CD4-positive, alpha-beta T cell treated with Interferon alpha-2 for 1 hour (primary cell): ENCODE results near the gene DIAPH1.

ENCODE experiments used
- DNase-seq, 2 donors: peaks; one replicate each; pipeline ENCODE4 v3.0.0-alpha.2; 2020 to 2022

Gene DIAPH1

GRCh38 chr5:141560151-141560550 is 58.6 kb downstream of the DIAPH1 start:
- no peak for DNase-seq

- DNase-seq: no peak
Measured at GRCh38 chr5:141559461-141559860, 59.3 kb downstream of the DIAPH1 start.

DNA sequence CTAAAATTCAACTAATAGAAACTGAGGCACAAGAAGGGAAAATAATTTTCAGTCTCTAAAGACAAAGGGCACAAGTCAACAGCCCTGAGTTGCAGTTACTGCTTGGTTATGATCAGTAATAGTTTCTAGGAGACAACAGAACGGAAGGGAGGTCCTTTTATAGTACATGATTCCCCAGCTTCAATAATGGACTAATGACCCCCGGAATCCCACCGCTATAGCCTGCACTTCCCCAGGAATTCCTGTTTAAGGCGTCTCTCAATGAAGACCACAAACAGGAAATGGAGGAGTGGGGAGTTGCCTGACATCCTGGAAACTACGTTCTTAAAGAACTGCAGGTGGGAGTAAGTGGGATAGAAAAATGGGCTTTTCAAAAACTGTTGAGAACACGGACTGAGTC is 60.6 kb downstream of the DIAPH1 start:
- DNase-seq: no peak

- DNase-seq: peak; percentile 74 to 84
Measured at GRCh38 chr5:141557681-141558136, 61.1 kb downstream of the DIAPH1 start.

DNA sequence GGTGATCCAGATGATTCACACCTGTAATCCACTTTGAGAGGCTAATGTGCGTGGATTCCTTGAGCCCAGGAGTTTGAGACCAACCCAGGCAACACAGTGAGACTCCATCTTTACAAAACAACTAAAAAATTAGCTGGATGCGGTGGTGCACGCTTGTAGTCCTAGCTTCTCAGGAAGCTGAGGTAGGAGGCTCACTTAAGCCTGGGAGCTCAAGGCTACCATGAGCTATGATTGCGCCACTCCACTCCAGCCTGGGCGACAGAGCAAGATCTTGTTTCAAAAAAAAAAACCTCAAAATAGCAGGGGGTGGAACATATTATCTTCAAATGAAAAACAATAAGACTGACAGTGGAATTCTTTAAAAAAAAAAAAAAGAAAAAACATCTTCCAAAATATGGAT is 70.9 kb downstream of the DIAPH1 start:
- DNase-seq: no peak

DNA sequence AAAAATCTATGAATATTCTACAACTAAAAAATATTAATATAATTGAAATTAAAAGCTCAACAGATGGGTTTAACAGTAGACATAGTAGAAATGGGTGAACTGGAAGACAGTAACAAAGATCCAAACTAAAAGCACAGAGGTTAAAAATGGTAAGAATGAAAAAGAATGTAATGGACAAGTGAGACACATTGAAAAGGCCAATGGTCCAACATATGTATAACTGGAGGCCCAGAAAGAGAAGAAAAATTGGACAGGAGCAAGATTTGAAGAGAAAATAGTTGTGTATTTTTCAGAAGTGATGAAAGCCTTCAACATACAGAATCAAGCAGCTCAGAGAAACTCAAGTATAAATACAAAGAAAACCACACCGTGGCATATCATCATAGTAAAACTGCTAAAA is 71.3 kb downstream of the DIAPH1 start:
- no peak for DNase-seq

GRCh38 chr5:141543053-141543452 is 75.7 kb downstream of the DIAPH1 start:
- no peak for DNase-seq

DNA sequence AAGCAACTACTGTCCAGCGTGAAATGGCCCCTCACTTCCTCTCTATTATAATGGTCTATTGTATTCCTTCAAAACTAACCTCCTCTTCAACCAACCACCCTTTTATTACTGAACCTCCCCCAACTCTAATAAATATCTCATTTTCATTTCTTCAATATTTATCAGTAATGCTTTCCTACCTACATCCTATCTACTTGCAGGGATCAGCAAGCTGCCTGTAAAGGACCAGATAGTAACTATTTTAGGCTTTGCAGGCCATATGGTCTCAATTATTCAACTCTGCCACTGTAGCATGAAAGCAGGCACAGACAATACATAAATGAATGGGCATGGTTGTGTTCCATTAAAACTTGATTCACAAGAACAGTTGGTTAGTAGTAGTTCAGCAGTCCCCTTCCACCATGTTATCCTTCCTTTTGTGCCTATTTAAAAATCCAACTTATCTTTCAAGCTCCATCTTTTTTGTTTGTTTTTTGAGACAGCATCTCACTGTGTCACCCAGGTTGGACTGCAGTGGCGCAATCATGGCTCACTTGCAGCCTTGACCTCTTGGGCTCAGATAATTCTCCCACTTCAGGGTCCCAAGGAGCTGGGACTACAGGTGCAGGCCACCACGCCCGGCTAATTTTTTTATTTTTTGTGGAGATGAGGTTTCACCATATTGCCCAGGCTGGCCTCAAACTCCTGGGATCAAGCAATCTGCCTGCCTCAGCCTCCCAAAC is 84.1 kb downstream of the DIAPH1 start:
- no peak for DNase-seq

DNA sequence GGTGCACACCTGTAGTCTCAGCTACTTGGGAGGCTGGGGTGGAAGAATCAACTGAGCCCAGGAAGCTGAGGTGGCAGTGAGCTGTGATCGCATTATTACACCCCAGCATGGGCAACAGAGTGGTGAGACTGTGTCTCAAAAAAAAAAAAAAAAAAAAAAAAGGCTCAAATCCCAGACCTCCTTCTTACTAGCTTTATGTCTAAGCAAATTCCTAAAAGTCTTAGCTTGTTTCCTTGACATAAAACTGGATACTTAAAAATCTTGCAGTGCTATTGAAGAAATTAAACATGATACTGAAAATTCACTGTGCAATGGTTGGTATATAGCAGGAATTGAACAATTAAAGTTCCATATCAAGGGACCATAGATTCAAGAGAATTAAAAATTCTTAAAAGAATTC is 84.9 kb downstream of the DIAPH1 start:
- no peak for DNase-seq

GRCh38 chr5:141532726-141533125 is 86.1 kb downstream of the DIAPH1 start:
- no peak for DNase-seq

- DNase-seq: no peak
Measured at GRCh38 chr5:141529873-141530272, 88.9 kb downstream of the DIAPH1 start.

DNA sequence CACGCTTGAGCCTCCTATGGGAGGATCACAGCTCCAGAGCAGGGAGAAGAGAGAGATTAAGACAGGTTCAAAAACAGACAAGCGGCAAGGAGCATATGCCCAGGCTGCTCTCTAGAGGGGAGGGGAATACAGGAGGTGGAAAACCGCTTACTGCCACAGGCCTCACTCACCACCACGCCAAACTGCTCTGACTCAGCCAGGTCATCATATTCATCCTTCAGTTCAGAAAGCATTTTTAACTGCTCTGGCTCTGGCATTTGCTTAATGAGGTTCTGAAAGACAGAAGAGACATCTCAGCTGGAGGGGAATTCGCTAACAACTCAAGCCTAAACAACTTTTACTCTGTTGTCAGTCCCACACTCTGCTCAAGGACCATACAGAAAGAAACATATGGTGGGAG is 89.8 kb downstream of the DIAPH1 start:
- DNase-seq: no peak

DNA sequence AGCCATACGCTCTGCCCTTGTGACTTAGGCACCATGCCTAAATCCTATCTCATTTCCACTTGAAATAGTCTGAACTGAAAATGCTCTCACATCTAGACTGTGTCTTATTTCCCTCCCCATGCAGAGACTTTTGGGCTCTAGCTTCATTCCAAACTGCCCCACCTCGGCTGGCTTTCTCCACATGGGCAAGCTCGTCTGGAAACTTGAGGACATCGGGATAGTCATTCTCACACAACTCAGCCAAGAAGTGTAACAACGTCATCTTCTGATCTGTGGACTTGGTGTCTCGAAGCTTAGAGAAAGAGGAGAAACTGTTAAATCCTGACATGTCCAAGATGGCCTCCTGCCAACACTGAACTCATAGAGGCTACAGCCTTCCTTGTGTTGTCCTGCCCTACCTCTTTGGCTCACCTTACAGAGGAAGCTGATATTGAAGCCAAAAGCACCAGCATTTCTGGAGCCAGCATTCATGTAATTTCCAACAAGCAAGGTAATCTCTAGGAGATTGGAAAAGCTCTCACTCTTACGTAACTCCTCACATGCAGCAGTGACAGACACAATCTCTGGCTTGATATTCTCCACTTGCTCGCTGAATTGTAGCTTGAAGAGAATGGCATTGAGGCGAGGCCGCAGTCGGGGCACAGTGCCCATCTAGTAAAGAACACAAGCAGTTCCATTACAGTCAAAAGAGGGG is 90.4 kb downstream of the DIAPH1 start:
- no peak for DNase-seq

- DNase-seq: no peak
Measured at GRCh38 chr5:141527426-141527825, 91.4 kb downstream of the DIAPH1 start.

- DNase-seq: no peak
Measured at GRCh38 chr5:141525653-141526052, 93.1 kb downstream of the DIAPH1 start.

- DNase-seq: peak; percentile 57 to 66
Measured at GRCh38 chr5:141524604-141525597, 93.9 kb downstream of the DIAPH1 start.

- no peak for DNase-seq
Measured at GRCh38 chr5:141523991-141524390, 94.8 kb downstream of the DIAPH1 start.

GRCh38 chr5:141522301-141522700 is 96.5 kb downstream of the DIAPH1 start:
- DNase-seq: no peak

- no peak for DNase-seq
Measured at GRCh38 chr5:141521244-141521781, 97.5 kb downstream of the DIAPH1 start.

- no peak for DNase-seq
Measured at GRCh38 chr5:141519605-141520565, 98.9 kb downstream of the DIAPH1 start.

DNA sequence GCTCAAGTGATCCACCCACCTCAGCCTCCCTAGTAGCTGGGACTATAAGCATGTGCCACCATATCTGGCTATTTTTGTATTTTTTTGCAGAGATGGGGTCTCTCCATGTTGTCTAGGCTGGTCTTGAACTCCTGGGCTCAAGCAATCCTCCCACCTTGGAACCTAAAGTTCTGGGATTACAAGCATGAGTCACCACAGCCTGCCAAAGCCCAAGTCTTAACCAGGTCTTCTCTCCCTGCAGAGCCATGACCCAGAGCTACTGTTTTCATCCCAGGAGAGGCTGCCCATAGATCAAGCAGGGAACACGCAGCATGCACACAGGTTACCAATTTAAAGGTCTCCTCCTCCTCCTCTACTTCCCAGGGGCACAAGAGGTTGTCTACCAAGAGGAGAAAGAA is 100.2 kb downstream of the DIAPH1 start:
- DNase-seq: no peak
